C4-2B (cell line): ENCODE data around the gene ASB14.

Experiments
- ZFX ChIP-seq: fragments of 450-650 bp; IDR thresholded peaks from 2 replicates; pipeline ENCODE4 v1.6.1; 2017
- TF ChIP-seq, protein P1 (sequence below): fragments of 450-650 bp; conservative IDR thresholded peaks from 2 replicates; pipeline ENCODE4 v1.5.1; 2017; ENCODE audit warnings: mild to moderate bottlenecking

DNA sequence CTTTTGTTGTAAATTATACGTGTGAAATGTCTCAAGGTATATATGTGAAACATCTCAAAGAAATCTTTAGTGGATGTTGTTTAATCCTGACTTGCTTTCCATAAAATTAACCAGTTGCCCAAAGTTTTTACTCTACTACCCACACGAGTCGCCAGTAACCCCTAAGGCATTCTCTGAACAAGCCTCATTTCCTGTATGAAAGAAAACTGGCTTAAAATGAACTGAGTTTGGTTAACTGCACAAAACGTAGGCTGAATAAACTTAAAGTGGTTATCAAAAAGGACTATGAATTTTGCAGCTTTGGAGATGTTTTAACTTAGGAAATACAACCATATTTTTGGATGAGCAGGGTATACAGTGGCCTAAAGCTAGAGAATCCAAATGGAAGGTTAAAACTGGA lies 67.6 kb downstream of the ASB14 start:
- TF ChIP-seq, protein P1, sequence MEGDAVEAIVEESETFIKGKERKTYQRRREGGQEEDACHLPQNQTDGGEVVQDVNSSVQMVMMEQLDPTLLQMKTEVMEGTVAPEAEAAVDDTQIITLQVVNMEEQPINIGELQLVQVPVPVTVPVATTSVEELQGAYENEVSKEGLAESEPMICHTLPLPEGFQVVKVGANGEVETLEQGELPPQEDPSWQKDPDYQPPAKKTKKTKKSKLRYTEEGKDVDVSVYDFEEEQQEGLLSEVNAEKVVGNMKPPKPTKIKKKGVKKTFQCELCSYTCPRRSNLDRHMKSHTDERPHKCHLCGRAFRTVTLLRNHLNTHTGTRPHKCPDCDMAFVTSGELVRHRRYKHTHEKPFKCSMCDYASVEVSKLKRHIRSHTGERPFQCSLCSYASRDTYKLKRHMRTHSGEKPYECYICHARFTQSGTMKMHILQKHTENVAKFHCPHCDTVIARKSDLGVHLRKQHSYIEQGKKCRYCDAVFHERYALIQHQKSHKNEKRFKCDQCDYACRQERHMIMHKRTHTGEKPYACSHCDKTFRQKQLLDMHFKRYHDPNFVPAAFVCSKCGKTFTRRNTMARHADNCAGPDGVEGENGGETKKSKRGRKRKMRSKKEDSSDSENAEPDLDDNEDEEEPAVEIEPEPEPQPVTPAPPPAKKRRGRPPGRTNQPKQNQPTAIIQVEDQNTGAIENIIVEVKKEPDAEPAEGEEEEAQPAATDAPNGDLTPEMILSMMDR, result no peak
- TF ChIP-seq ZFX, result no peak
